Limb (tissue), 2 donors: ENCODE data around the gene DNPH1.

Source experiments
- DNase-seq, 2 donors: peaks; one replicate each; pipeline ENCODE4 v3.0.0-alpha.2; 2016; ENCODE audit errors: extremely low spot score in 2 of 2

The DNPH1 gene

DNA sequence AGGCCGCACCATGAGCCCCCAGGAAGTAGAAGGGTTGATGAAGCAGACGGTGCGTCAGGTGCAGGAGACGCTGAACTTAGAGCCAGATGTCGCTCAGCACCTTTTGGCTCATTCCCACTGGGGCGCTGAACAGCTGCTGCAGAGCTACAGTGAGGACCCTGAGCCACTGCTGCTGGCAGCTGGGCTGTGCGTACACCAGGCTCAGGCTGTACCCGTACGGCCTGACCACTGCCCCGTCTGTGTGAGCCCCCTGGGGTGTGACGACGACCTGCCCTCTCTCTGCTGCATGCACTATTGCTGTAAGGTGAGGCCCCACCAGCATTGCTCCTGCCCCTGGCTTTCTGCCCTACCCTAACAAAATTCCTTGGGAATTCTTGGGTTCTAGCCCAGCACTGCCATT lies 13.1 kb downstream of the DNPH1 start:
- no peak for DNase-seq

DNA sequence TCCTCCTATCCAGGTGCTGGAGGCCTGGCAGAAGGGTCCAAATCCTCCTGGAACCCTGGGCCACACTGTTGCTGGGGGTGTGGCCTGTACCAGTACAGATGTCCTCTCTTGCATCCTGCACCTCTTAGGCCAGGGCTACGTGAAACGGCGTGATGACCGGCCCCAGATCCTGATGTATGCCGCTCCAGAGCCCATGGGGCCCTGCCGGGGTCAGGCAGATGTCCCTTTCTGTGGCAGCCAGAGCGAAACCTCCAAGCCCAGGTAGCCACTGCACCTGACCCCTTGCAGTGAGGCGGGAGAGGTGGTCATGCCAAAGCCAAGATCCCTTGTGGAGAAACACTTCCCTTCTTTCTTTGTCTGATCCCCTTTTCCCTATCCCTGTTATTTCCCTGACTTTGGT lies 14.2 kb downstream of the DNPH1 start:
- no peak for DNase-seq

DNA sequence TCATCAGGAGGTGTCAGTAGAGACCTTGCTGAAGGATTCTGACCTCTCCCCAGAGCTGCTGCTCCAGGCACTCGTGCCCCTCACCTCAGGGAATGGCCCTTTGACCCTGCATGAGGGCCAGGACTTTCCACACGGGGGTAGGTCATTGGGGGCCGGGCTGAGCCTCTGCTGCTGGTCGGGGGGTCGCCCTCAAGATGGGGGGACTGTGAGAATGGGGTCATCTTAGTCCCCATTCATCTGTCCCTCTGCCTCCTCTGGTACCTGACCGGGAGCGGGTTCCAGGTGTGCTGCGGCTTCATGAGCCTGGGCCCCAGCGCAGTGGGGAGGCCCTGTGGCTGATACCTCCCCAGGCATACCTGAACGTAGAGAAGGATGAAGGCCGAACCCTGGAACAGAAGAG lies 15.8 kb downstream of the DNPH1 start:
- no peak for DNase-seq

DNA sequence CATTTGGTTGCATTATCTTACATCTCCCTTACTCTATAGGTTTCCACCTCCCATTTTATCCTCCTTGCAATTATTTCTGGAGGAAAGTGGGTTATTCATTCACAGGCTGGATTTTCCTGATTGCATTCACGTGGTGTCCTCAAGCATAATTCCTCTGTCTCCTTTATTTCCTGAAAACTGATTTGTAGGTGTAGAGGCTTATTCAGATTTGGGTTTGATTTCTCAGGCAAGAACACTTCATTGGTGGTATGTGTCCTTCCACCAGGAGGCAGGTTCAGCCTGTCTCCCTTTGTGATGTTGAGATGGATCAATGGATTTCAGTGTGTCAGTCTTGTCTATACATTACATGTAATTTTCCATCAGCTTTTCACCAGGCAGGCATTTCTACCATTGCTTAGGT lies 17.3 kb downstream of the DNPH1 start:
- no peak for DNase-seq

DNA sequence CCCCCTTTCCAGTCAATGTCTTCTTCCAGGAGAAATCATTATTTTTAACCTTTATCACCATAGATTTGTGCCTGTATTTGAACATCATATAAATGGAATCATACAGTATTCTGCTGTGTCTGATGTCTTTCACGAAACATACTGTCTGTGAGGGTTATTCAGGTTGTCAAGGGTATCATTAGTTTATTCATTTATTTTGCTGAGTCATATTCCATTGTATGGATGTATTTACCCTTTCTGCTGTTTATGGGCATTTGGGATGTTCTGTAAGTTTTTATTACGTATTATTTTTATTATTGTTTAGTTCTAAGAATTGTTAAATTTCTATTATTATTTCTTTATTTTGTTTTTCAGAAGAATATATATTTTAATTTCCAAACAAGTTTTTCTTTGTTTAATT lies 22.0 kb downstream of the DNPH1 start:
- DNase-seq, result no peak

DNA sequence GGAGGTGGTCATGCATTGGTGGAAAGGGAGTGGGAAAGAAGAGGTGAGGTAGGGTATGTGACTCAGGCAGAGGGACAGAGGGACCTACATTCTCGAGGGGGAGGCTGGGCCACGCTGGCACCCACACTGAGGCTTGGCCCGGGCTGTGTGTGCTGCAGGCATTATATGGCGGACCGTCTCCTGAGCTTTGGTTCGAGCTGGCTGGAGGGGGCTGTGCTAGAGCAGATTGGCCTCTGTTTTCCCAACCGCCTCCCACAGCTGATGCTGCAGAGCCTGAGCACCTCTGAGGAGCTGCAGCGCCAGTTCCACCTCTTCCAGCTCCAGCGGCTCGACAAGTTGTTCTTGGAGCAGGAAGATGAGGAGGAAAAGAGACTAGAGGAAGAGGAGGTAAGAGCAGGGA lies 23.4 kb downstream of the DNPH1 start:
- DNase-seq, result no peak

DNA sequence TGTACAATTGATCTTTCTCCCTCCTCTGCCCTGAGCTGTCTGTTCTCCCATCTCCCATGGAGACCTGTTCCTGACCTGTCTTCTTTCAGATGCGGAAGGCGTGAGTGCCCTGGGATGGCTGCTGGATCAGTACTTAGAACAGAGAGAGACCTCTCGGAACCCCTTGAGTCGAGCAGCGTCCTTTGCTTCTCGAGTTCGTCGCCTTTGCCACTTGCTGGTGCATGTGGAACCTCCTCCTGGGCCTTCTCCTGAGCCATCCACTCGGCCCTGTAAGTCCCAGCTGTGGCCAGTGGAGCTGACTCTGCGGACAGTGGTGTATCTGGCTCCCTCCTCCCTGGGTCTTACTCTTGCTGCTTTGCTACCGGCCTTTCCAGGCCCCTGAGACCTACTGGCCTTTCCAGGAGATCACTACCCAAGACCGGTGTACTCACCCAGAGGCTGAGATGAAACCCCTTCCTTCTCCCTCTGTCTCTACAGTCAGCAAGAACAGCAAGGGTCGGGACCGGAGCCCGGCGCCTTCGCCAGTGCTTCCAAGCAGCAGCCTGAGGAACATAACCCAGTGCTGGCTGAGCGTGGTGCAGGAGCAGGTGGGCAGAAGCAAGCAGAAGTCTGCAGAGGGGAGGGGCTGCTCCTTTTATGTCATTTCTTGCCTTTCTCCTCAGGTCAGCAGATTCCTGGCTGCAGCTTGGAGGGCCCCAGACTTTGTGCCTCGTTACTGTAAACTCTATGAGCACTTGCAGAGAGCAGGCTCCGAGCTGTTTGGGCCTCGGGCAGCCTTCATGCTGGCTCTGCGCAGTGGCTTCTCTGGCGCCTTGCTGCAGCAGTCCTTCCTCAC lies 24.8 kb downstream of the DNPH1 start:
- DNase-seq, result no peak

DNA sequence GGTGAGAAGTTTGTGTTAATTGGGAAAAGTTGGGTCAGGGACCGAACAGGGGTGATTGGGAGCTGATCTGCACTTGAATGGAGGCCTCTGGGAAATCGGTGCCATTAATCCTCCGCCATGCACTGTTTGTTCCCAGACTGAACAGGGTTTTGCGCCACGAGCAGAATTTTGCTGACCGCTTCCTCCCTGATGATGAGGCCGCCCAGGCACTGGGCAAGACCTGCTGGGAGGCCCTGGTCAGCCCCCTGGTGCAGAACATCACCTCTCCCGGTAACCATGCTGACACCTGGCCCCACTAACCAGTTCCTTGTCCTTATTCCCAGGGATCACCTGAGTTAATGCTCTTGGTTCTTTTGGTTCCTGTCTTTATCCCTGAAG lies 25.6 kb downstream of the DNPH1 start:
- no peak for DNase-seq

DNA sequence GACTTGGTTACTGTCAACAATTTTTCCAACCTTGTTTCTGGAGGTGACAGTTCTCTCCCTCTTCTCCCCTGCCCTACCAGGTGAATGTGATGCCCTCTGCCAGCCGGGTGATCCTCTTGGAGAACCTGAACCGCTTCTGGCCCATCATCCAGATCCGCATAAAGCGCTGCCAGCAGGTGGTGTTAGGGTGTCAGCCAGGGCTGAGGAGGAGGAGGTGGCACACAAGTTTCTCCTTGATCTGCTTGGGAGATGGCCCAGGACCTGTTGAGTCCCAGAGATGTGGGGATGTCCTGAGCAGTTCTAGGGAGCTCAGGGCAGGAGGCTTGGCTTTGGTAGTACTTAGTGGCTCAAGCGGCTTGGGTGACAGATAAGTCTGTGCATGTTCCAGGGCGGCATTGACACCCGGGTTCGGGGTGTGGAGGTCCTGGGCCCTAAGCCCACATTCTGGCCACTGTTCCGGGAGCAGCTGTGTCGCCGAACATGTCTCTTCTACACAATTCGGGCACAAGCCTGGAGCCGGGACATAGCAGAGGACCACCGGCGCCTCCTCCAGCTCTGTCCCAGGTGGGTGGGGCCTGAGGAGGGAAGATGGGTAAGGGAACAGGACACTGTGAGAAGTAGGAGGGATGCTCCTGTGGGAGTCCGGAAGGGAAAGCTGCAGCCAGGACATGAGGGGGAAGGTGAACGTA lies 26.1 kb downstream of the DNPH1 start:
- DNase-seq, result no peak

DNA sequence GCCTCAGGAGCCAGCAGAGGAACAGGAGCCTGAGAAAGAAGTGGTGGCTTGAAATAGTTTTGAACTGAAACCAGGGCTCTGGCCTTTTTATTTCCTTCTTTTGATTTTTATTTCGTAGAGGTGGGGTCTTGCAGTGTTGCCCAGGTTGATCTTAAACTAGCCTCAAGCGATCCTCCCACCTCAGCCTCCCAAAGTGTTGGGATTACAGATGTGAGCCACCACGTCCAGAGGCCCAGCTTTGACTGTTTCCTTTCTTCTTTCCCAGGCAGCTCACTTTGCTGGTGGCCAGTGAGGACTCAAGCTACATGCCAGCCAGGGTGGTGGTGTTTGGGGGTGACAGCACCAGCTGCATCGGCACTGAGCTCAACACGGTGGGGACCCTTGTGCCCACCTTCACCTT lies 26.8 kb downstream of the DNPH1 start:
- DNase-seq, result no peak

DNA sequence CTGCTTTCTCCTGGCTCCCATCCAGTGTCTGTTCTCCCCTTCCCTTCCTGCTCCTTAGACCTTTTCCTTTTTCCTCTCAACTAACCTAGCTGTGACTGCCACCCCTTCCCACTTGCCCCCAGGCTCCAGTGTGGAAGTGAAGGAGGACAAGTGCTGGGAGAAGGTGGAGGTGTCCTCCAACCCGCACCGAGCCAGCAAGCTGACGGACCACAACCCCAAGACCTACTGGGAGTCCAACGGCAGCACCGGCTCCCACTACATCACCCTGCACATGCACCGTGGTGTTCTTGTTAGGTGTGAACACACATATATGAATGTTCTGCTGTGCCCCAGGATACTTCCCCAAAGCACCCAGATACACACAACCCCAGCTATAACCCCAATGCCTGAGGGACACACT lies 28.7 kb downstream of the DNPH1 start:
- DNase-seq, result no peak

DNA sequence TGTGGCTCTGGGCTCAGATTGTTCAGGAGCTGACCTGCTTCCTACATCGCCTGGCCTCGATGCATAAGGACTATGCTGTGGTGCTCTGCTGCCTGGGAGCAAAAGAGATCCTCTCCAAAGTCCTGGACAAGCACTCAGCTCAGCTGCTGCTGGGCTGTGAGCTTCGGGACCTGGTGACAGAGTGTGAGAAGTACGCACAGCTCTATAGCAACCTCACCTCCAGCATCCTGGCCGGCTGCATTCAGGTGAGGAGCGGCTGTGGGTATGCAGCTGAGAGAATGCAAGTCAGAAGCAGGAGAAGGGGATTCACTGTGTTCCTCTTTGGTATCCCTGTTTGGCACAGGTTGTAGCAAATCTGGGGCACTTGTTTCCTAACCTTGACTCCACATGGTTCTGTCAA lies 29.4 kb downstream of the DNPH1 start:
- DNase-seq, result no peak

DNA sequence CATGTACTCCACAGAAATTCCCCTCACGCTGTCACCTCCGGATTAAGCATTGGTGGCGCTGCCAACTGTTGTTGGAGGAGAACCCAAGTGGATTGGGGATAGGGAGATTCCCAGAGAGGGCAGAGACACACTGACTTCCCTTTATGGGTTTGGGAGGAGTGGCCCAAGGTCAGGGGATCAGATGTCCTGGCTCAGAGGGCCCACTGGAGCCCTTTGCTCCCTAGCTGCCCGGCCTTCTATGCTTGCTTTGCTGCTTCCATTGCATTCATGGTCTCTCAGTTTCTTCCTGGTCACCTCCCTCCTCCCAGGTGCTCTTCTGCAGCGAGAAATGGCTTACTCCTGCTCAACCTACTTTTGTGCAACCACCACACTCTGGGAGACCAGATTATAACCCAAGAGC lies 32.9 kb downstream of the DNPH1 start:
- DNase-seq, result no peak

DNA sequence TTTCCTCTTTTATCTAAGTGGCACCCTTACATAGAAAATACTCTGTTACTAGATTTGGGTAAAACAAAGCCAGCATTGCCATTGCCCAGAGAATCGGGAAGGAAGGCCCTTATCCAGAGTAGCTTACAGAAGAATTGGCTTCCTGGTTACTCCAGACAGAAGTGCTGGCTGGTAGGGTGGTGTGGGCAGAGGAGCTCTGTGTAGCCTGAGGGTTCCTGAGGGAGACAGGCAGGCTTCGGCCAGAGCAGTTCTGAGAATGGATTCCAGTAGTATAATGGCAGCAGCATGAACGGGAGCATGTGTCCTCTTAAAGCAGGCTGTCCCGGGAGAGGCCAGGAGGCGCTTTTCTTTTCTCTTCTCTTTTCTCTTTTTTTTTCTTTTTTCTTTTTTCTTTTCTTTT lies 35.4 kb downstream of the DNPH1 start:
- DNase-seq, result no peak

DNA sequence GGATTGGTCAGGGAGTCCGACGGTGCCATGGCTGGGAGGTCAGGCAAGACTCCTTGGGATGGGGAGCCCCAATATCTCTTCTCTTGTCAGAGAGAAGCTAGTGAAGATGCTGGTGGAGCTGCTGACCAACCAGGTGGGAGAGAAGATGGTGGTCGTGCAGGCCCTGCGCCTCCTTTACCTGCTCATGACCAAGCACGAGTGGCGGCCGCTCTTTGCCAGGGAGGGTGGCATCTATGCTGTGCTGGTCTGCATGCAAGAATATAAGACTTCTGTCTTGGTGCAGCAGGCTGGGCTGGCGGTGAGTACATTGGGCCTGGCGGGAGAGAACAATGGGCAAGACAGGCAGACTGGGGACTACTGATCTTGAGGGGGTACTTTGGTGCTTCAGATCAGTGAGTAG lies 36.4 kb downstream of the DNPH1 start:
- no peak for DNase-seq

DNA sequence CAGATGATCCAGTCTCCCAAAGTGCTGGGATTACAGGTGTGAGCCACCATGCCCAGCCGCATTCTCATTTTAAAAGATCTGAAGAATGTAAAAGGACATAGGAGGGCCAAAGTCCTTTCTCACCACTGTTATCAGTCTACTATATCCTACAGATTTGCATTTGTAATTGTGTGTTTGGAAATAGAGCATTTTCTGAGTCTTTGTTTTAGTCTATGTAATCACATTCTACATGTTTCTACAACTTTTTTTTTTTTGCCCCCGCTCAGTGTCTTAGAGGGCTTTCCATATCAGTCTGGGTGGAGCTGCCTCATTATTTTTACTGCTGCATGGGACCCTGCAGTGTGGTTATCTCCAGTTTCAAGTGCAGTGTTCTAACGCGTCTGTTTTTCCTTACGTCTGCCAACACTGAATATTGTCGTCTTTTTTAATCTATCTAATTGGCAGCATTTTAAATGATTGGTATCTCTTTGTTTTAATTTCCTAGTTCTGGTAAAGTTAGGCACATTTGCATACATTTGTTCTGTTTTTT lies 39.4 kb downstream of the DNPH1 start:
- no peak for DNase-seq

DNA sequence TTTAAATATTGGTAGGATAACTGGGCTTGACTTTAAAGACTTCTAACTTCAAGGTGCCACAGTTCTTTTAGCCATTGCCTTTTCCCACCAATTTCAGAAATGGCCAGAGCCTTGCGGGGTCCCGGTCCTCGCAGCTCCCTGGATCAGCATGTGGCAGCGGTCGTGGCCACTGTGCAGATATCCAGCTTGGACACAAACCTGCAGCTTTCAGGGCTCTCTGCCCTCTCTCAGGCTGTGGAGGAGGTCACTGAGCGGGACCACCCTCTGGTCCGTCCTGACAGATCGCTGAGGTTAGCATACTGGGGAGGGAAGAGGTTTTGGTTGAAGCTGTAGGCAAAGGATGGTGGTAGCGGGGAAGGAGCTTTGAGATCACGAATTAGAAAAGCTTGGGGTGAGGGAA lies 40.9 kb downstream of the DNPH1 start:
- no peak for DNase-seq

DNA sequence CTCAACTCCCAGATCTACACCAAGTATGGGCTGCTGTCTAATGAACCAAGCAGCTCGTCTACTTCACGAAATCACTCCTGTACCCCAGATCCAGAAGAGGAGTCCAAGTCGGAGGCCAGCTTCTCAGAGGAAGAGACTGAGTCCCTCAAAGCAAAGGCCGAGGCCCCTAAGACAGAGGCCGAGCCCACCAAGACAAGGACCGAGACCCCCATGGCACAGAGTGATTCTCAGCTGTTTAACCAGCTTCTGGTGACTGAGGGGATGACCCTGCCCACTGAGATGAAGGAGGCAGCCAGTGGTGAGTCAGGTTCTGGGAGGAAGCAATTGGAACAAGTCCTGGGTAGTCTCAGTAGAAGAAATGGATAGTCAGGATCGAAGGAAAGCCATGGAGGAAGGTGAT lies 41.5 kb downstream of the DNPH1 start:
- no peak for DNase-seq

DNA sequence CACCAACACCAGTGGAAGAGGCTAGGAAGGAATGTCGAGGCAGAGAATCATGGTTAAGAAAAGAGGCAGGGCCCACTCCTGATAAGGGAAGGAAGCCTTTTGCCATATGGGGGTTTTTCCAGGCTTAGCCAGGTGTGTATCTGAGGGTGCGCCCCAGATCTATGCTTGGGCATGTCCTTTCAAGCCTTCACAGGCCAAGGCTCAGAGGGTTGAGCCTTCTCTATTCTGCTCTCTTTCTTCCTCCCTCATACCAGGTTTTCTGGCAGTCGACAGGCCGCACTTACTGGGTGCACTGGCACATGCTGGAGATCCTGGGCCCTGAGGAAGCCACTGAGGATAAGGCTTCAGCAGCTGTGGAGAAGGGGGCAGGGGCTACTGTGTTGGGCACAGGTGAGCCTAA lies 42.6 kb downstream of the DNPH1 start:
- DNase-seq, result no peak

DNA sequence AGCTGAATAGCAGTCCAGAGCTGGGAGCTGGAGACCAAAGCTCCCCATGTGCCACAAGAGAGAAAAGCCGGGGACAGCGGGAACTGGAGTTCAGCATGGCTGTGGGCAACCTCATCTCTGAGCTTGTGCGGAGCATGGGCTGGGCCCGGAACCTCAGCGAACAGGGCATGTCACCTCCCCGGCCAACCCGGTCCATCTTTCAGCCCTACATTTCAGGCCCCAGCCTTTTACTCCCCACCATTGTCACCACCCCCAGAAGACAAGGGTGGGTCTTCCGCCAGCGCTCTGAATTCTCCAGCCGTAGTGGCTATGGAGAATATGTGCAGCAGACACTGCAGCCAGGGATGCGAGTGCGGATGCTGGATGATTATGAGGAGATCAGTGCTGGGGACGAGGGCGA lies 43.3 kb downstream of the DNPH1 start:
- DNase-seq, result no peak

DNA sequence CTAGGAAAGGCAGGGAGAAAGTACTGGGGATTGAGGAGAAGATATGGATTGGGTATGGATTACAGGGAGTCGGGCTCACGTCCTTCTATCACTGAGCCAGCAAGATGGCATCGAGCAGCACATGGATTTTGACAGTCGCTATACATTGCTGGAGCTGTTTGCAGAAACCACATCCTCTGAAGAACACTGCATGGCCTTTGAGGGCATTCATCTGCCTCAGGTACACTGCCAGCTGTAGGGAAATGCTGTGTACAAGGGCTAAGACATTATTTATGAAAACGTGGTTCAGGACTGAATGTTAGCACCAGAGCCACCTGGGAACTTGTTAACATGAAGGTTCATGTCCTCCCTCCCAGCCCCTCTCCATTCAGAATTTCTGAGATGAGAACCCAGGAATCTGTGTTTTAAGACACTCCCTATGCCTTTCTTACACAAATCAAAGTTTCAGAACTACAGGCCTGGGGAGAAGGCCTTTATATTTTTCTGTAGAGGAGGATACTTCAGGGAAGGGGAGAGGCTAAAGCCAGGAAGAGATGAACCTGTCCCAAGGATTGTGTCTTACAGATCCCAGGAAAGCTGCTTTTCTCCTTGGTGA lies 43.8 kb downstream of the DNPH1 start:
- no peak for DNase-seq

DNA sequence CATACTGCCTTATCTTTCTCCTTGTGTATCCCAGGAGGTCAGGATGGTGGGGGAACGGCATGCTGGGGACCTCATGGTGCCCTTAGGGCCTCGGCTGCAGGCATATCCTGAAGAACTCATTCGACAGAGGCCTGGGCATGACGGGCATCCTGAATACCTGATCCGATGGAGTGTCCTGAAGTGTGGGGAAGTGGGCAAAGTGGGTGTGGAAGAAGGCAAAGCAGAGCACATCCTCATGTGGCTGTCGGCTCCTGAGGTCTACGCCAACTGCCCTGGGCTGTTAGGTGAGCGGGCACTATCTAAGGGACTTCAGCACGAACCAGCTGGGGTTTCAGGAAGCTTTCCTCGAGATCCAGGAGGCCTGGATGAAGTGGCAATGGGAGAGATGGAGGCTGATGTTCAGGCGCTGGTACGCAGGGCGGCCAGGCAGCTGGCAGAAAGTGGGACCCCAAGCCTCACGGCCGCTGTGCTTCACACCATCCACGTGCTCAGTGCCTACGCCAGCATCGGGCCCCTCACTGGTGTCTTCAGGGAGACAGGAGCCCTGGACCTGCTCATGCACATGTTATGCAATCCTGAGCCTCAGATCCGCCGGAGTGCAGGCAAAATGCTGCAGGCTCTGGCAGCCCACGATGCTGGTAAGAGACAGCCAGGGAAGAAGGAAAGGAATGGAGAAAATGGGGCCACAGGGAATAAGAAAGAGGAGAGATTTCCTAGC lies 44.9 kb downstream of the DNPH1 start:
- DNase-seq, result no peak
